8988T (cell line): Measurements from ENCODE around the gene RFPL2.
"Not testable (repeated sequence)": the region's sequence is repeated elsewhere in the genome, so short reads cannot be mapped to it uniquely, and the experiment has no call there.

Source experiments
- DNase-seq: peaks from one replicate; pipeline ENCODE4 v3.0.0; 2011

The RFPL2 gene

GRCh38 chr22:32205974-32206773, 1.3 kb upstream of the RFPL2 start:
- no peak for DNase-seq

- DNase-seq, result no peak
Observed at GRCh38 chr22:32204040-32204855, 625 bp downstream of the RFPL2 start.

GRCh38 chr22:32203181-32204039, 1.5 kb downstream of the RFPL2 start:
- no peak for DNase-seq

GRCh38 chr22:32202539-32203180, 2.2 kb downstream of the RFPL2 start:
- peak; percentile 70 for DNase-seq

GRCh38 chr22:32202161-32202538, 2.7 kb downstream of the RFPL2 start:
- no peak for DNase-seq

GRCh38 chr22:32200752-32201151, 4.1 kb downstream of the RFPL2 start:
- no peak for DNase-seq

GRCh38 chr22:32199961-32200360, 4.9 kb downstream of the RFPL2 start:
- DNase-seq, result no peak

GRCh38 chr22:32199341-32199740, 5.5 kb downstream of the RFPL2 start:
- no peak for DNase-seq

- DNase-seq, result not testable (repeated sequence)
Observed at GRCh38 chr22:32197553-32198226, 7.2 kb downstream of the RFPL2 start.

- DNase-seq, result not testable (repeated sequence)
Observed at GRCh38 chr22:32195900-32196299, 9.0 kb downstream of the RFPL2 start.

GRCh38 chr22:32193346-32193745, 11.5 kb downstream of the RFPL2 start:
- not testable (repeated sequence) for DNase-seq

GRCh38 chr22:32191021-32191420, 13.9 kb downstream of the RFPL2 start:
- not testable (repeated sequence) for DNase-seq

GRCh38 chr22:32185821-32186220, 19.1 kb downstream of the RFPL2 start:
- DNase-seq, result no peak

- DNase-seq, result no peak
Observed at GRCh38 chr22:32183625-32184024, 21.2 kb downstream of the RFPL2 start.

GRCh38 chr22:32181043-32181442, 23.8 kb downstream of the RFPL2 start:
- DNase-seq, result no peak

GRCh38 chr22:32177221-32177765, 27.6 kb downstream of the RFPL2 start:
- no peak for DNase-seq

GRCh38 chr22:32175683-32176644, 28.9 kb downstream of the RFPL2 start:
- DNase-seq, result no peak

- no peak for DNase-seq
Observed at GRCh38 chr22:32175115-32175514, 29.8 kb downstream of the RFPL2 start.

- DNase-seq, result no peak
Observed at GRCh38 chr22:32165681-32166080, 39.2 kb downstream of the RFPL2 start.

- no peak for DNase-seq
Observed at GRCh38 chr22:32164075-32164860, 40.6 kb downstream of the RFPL2 start.
